Smooth muscle cell (in vitro differentiated cells): Measurements from ENCODE around the gene ERG28. TPM values are rescaled to one million over a fixed set of nuclear protein-coding genes. Genes with fewer than 3 reads are reported as not detected.

Experiments
- DNase-seq: peaks from one replicate; lab custom pipeline; 2025; ENCODE audit not compliant: unreplicated experiment; lab: John Stamatoyannopoulos, UW
- H2AFZ ChIP-seq: fragments of 200-600 bp; sonication (generic); 2 replicates; pipeline ENCODE4 v1.6.0; 2016; ENCODE audit warnings: antibody characterized with exemption, low read depth, mild to moderate bottlenecking
- H3F3A ChIP-seq: fragments of 200-600 bp; sonication (generic); 2 replicates; pipeline ENCODE4 v1.6.0; 2017; ENCODE audit warnings: antibody characterized with exemption, low read depth
- H3K27ac ChIP-seq: fragments of 200-600 bp; sonication (generic); 2 replicates; pipeline ENCODE4 v1.5.1; 2016; ENCODE audit warnings: low read depth, mild to moderate bottlenecking
- H3K27me3 ChIP-seq: fragments of 200-600 bp; sonication (generic); 2 replicates; pipeline ENCODE4 v1.6.1; 2016; ENCODE audit warnings: low read depth, mild to moderate bottlenecking
- H3K36me3 ChIP-seq: fragments of 200-600 bp; sonication (generic); 2 replicates; pipeline ENCODE4 v1.5.1; 2016; ENCODE audit warnings: low read depth
- H3K4me1 ChIP-seq: fragments of 200-600 bp; sonication (generic); 2 replicates; pipeline ENCODE4 v1.5.1; 2016; ENCODE audit warnings: low read depth
- H3K4me2 ChIP-seq: fragments of 200-600 bp; sonication (generic); 2 replicates; pipeline ENCODE4 v1.6.0; 2016; ENCODE audit warnings: mild to moderate bottlenecking
- H3K4me3 ChIP-seq: fragments of 200-600 bp; sonication (generic); 2 replicates; pipeline ENCODE4 v1.5.1; 2016; ENCODE audit warnings: mild to moderate bottlenecking
- H3K79me2 ChIP-seq: fragments of 200-600 bp; sonication (generic); 2 replicates; pipeline ENCODE4 v1.6.0; 2016; ENCODE audit warnings: low read depth, mild to moderate bottlenecking
- H3K9ac ChIP-seq: fragments of 200-600 bp; sonication (generic); 2 replicates; pipeline ENCODE4 v1.6.0; 2016; ENCODE audit warnings: low read depth
- H3K9me3 ChIP-seq: fragments of 200-600 bp; sonication (generic); replicated peaks from 2 replicates; pipeline ENCODE4 v1.5.1; 2016; ENCODE audit warnings: low read depth
- H4K20me1 ChIP-seq: fragments of 200-600 bp; sonication (generic); 2 replicates; pipeline ENCODE4 v1.6.0; 2016; ENCODE audit warnings: low read depth
- CTCF ChIP-seq: fragments of 200-600 bp; sonication (generic); IDR thresholded peaks from 2 replicates; pipeline ENCODE4 v1.5.1; 2017; ENCODE audit warnings: borderline replicate concordance, mild to moderate bottlenecking, antibody characterized with exemption; ENCODE audit not compliant: insufficient read depth, poor library complexity, severe bottlenecking
- WGBS: methylation state at CpG from one replicate; pipeline ENCODE4 v1.1.7; 2016; ENCODE audit warnings: low lambda C conversion rate; 5-methylcytosine and 5-hydroxymethylcytosine counted together
- polyA plus RNA-seq: library from polyadenylated mRNA; unstranded; fragments of >200 nt; fragmentation: Nextera tagmentation; extraction: Ambion mirVana; gene quantifications from 2 replicates; pipeline ENCODE4 v1.2.1, GENCODE V29; 2016
- total RNA-seq: library from RNA; depleted of rRNA; stranded (reverse); fragments of >200 nt; gene quantifications from 2 replicates; pipeline ENCODE4 v1.2.3, GENCODE V29; 2014

ERG28 gene
- total and polyA plus RNA-seq, 2 experiments from 2014 or later: 35.0 to 44.9 TPM

GRCh38 chr14:75657331-75657730 lies 3.3 kb downstream of the ERG28 start:
- Histone ChIP-seq H3K4me3 (no peak overlapping the region), H3K9ac (no peak overlapping the region), H3F3A (no peaks in the 10 kb centered on the region), H2AFZ (no peak overlapping the region), H3K4me1 (peaks cover 13% of the 10 kb centered on the region), H3K79me2 (peaks cover 15% of the 10 kb centered on the region), H3K36me3 (no peaks in the 10 kb centered on the region), H3K9me3 (no peaks in the 10 kb centered on the region), H4K20me1 (no peaks in the 10 kb centered on the region), H3K27me3 (no peaks in the 10 kb centered on the region), H3K27ac (no peak overlapping the region), H3K4me2 (no peak overlapping the region)
- TF ChIP-seq CTCF: no peak
- 92% methylated on average over 4 of the region's 4 CpGs for WGBS
- no peak for DNase-seq

GRCh38 chr14:75655235-75655634 lies 5.4 kb downstream of the ERG28 start:
- Histone ChIP-seq H3K9ac (no peak overlapping the region), H3K4me3 (no peak overlapping the region), H4K20me1 (no peaks in the 10 kb centered on the region), H3K36me3 (peaks cover 5% of the 10 kb centered on the region), H3K27me3 (no peaks in the 10 kb centered on the region), H3K27ac (no peak overlapping the region), H3K4me2 (no peak overlapping the region), H3K79me2 (peaks cover 7% of the 10 kb centered on the region), H3F3A (no peaks in the 10 kb centered on the region), H2AFZ (no peak overlapping the region), H3K9me3 (no peaks in the 10 kb centered on the region), H3K4me1 (peaks cover 5% of the 10 kb centered on the region)
- no peak for TF ChIP-seq CTCF
- no peak for DNase-seq
- 5% methylated on average over 1 of the region's 1 CpG for WGBS

- Histone ChIP-seq H4K20me1 (no peaks in the 10 kb centered on the region), H3K9ac (no peak overlapping the region), H3K27ac (no peak overlapping the region), H3K4me3 (no peak overlapping the region), H3K4me2 (no peak overlapping the region), H3K79me2 (no peaks in the 10 kb centered on the region), H2AFZ (no peak overlapping the region), H3F3A (no peaks in the 10 kb centered on the region), H3K36me3 (peaks cover 7% of the 10 kb centered on the region), H3K4me1 (no peaks in the 10 kb centered on the region), H3K9me3 (no peaks in the 10 kb centered on the region), H3K27me3 (no peaks in the 10 kb centered on the region)
- 16% methylated on average over 4 of the region's 4 CpGs for WGBS
- peak; percentile 90 for TF ChIP-seq CTCF
- peak; percentile 39 for DNase-seq
Measured at GRCh38 chr14:75654127-75654732, 6.4 kb downstream of the ERG28 start.

GRCh38 chr14:75653563-75653962 lies 7.1 kb downstream of the ERG28 start:
- Histone ChIP-seq H3K4me3 (no peak overlapping the region), H3K4me2 (no peak overlapping the region), H3K27ac (no peak overlapping the region), H3K36me3 (peaks cover 7% of the 10 kb centered on the region), H3K79me2 (no peaks in the 10 kb centered on the region), H3K27me3 (no peaks in the 10 kb centered on the region), H3F3A (no peaks in the 10 kb centered on the region), H2AFZ (no peak overlapping the region), H4K20me1 (no peaks in the 10 kb centered on the region), H3K4me1 (no peaks in the 10 kb centered on the region), H3K9me3 (no peaks in the 10 kb centered on the region), H3K9ac (no peak overlapping the region)
- WGBS: 100% methylated on average over 1 of the region's 1 CpG
- DNase-seq: no peak
- TF ChIP-seq CTCF: no peak
